ENCODE data around the gene PLEKHG4B. TPM values are rescaled to one million over a fixed set of nuclear protein-coding genes. Genes with fewer than 3 reads are reported as not detected.

PLEKHG4B gene
- polyA plus RNA-seq, 1 experiment: 1.4 TPM

DNA sequence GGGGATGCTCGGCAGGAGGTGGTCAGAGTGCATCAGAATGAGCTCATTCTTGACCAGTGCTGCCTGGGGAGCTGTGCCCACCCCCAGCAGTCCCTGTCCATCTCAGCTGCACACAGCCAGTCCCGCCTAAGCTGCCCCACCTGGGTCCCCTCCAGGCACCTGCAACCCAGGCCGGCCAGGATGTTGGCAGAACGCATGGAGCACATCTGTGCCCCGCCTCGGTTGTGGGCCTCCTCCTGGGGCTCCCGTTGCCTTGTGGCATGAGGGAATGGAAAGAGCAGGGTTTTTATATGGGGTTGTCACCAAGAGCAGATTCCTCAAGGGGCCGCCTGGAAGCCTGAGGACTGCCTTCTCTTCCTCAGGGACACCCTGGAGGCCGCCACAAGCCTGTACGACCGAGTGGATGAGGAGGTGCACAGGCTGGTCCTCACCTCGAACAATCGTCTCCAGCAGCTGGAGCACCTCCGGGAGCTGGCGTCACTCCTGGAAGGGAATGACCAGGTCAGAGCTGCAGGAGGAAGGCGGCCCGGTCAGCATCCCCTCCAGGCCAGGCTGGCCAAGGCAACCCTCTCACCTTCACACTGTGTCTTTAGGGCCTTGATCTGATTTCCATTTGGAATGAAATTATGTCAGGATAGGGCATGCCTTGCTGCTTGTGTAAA lies 64.6 kb downstream of the PLEKHG4B start:
- DNase-seq (ENCODE audit: low read depth): no peak
- no peak overlapping the region for H3K4me3 ChIP-seq (ENCODE audit: low read depth, low read length)
- no peaks in the 10 kb centered on the region for H3K36me3 ChIP-seq (ENCODE audit: control insufficient read depth, insufficient read depth, low read length)
- ChIA-PET POLR2A (no interaction called here), CTCF (interaction anchor here (0.7 kb wide), 1 partner anchor 12 kb away, joined by 3 read pairs; no protein-coding TSS in a partner anchor)
- no peak for TF ChIP-seq CTCF (IDR thresholded peaks at IDR 0.05; ENCODE audit: insufficient read depth, low read depth, low read length)
- H3K27me3 ChIP-seq (ENCODE audit: control insufficient read depth, insufficient read depth, low read length): no peaks in the 10 kb centered on the region

GRCh38 chr5:157126-157715 lies 65.3 kb downstream of the PLEKHG4B start:
- CTCF ChIA-PET: interaction anchor here (0.7 kb wide), 1 partner anchor 11 kb away, joined by 3 read pairs; no protein-coding TSS in a partner anchor
- H3K4me3 ChIP-seq (ENCODE audit: low read depth, low read length): no peak overlapping the region
- H3K27me3 ChIP-seq (ENCODE audit: control insufficient read depth, insufficient read depth, low read length): no peaks in the 10 kb centered on the region
- H3K36me3 ChIP-seq (ENCODE audit: control insufficient read depth, insufficient read depth, low read length): no peaks in the 10 kb centered on the region
- TF ChIP-seq CTCF (IDR thresholded peaks at IDR 0.05; ENCODE audit: insufficient read depth, low read depth, low read length): no peak
- POLR2A ChIA-PET: no interaction called here
- no peak for DNase-seq (ENCODE audit: low read depth)

DNA sequence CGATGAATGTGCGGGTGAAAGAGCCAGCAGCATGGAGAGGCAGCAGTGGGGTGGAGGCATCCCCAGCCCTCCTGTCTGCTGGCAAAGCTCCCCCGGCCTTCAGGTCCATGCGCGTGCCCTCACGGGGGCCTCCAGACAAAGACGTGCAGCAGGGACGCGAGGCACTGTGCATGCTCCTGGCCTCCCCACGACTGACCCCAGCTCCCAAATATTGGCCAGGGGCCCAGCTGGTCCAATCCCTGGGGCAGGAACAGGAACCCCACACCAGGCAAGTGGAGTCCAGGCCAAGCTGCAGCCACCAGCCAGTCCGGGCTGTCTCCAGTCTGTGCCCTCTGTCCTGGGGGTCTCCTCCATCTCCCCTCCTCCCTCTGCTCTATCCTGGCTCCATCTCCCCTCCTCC lies 65.8 kb downstream of the PLEKHG4B start:
- no peak overlapping the region for H3K4me3 ChIP-seq (ENCODE audit: low read depth, low read length)
- POLR2A ChIA-PET: no interaction called here
- DNase-seq (ENCODE audit: low read depth): no peak
- no peaks in the 10 kb centered on the region for H3K27me3 ChIP-seq (ENCODE audit: control insufficient read depth, insufficient read depth, low read length)
- no peak for TF ChIP-seq CTCF (IDR thresholded peaks at IDR 0.05; ENCODE audit: insufficient read depth, low read depth, low read length)
- no peaks in the 10 kb centered on the region for H3K36me3 ChIP-seq (ENCODE audit: control insufficient read depth, insufficient read depth, low read length)
- CTCF ChIA-PET: no interaction called here

DNA sequence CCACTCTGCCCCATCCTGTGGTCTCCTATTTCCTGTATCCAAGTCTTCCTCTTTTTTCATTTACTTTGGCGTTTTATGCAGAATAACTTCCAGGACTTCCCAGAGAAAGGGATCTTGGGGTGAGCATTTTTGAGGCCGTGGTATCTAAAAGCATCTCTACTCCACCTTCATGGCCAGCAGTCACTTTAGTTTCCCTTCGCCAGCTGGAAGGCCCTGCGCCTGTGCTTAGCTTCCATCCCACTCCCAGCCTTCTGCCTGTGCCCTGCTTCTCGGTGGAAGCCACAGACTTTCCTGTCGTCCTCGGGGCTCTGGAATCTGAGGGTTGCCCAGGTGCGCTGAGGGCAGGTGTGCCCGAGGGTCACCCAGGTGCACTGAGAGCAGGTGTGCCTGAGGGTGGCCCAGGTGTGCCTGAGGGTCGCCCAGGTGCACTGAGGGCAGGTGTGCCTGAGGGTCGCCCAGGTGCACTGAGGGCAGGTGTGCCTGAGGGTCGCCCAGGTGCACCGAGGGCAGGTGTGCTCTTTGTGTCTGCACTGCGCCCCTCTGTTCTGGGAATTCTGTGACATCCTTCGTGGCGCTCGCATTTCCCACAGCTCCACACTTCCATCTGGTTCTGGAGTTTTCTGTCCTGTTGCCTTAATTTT lies 67.0 kb downstream of the PLEKHG4B start:
- H3K4me3 ChIP-seq (ENCODE audit: low read depth, low read length): no peak overlapping the region
- POLR2A ChIA-PET: interaction anchor here (0.6 kb wide), 1 partner anchor 10 kb away, joined by 4 read pairs; no protein-coding TSS in a partner anchor
- DNase-seq (ENCODE audit: low read depth): no peak
- CTCF ChIA-PET: interaction anchor here (0.6 kb wide), 1 partner anchor 427 kb away, joined by 3 read pairs; no protein-coding TSS in a partner anchor
- no peaks in the 10 kb centered on the region for H3K36me3 ChIP-seq (ENCODE audit: control insufficient read depth, insufficient read depth, low read length)
- H3K27me3 ChIP-seq (ENCODE audit: control insufficient read depth, insufficient read depth, low read length): no peaks in the 10 kb centered on the region
- no peak for TF ChIP-seq CTCF (IDR thresholded peaks at IDR 0.05; ENCODE audit: insufficient read depth, low read depth, low read length)
